H1 (cell line): ENCODE measurements around the gene BSPRY. TPM values are rescaled to one million over a fixed set of nuclear protein-coding genes. Genes with fewer than 3 reads are reported as not detected.
A peak's percentile ranks its signal among the peaks of the same experiment; 100 is the strongest.

Experiments used
- CTCF ChIA-PET: fragments of 300-600 bp; sonication (Branson Sonifier 250); formaldehyde crosslinking; loops from one replicate; lab custom pipeline; 2021; ENCODE audit not compliant: partially characterized antibody; lab: Charles Lee
- POLR2A ChIA-PET: fragments of 300-600 bp; sonication (Branson Sonifier 250); formaldehyde crosslinking; loops from one replicate; lab custom pipeline; 2021; ENCODE audit warnings: inconsistent platforms; ENCODE audit not compliant: partially characterized antibody; lab: Charles Lee
- DNase-seq, 2 experiments: peaks; one replicate each; pipeline versions ENCODE4 v3.0.0 to v3.0.0-alpha.2; 2010 to 2022; ENCODE audit warnings: low spot score in 2 of 2, low read depth in 1 of 2, mixed read lengths in 1 of 2
- FAIRE-seq: peaks from 2 replicates; lab custom pipeline; 2011; peaks lifted over from hg19 to GRCh38; lab: Jason Lieb, UNC
- H2AFZ ChIP-seq: 2 replicates; pipeline ENCODE4 v1.8.1; 2012; ENCODE audit warnings: low read length, inconsistent platforms
- H2AK5ac ChIP-seq: 2 replicates; pipeline ENCODE4 v1.6.1; 2013; ENCODE audit warnings: low read depth, low read length
- H2BK120ac ChIP-seq: replicated peaks from 2 replicates; pipeline ENCODE3; 2013; ENCODE audit warnings: low read depth, low read length, inconsistent platforms
- H2BK12ac ChIP-seq: 2 replicates; pipeline ENCODE4 v1.6.1; 2013; ENCODE audit warnings: low read depth, low read length
- H2BK15ac ChIP-seq: 2 replicates; pipeline ENCODE4 v1.6.1; 2013; ENCODE audit warnings: low read length
- H2BK20ac ChIP-seq: 2 replicates; pipeline ENCODE4 v1.6.1; 2013; ENCODE audit warnings: low read length
- H2BK5ac ChIP-seq: 2 replicates; pipeline ENCODE4 v1.6.1; 2013; ENCODE audit warnings: low read depth, low read length
- H3K14ac ChIP-seq: 2 replicates; pipeline ENCODE4 v1.6.1; 2013; ENCODE audit warnings: inconsistent platforms; ENCODE audit not compliant: insufficient read length
- H3K18ac ChIP-seq: 2 replicates; pipeline ENCODE4 v1.6.1; 2013; ENCODE audit warnings: low read length; ENCODE audit errors: extremely low read depth
- H3K23ac ChIP-seq: 2 replicates; pipeline ENCODE4 v1.6.1; 2013; ENCODE audit warnings: inconsistent platforms; ENCODE audit not compliant: insufficient read length
- H3K23me2 ChIP-seq: 2 replicates; pipeline ENCODE4 v1.6.1; 2013; ENCODE audit warnings: low read depth, low read length
- H3K27ac ChIP-seq: 2 replicates; pipeline ENCODE4 v1.6.1; 2011; ENCODE audit warnings: low read depth, low read length, inconsistent platforms
- H3K27me3 ChIP-seq, 4 experiments: replicated peaks in 1 of 4; 1 replicate in 1 of 4; 2 replicates in 3 of 4; pipeline versions ENCODE4 v1.6.1 to v1.8.1; 2011 to 2013; ENCODE audit warnings: low read length in 3 of 4, mild to moderate bottlenecking in 3 of 4, inconsistent platforms in 2 of 4, mixed read lengths in 2 of 4, moderate library complexity in 1 of 4; ENCODE audit not compliant: control insufficient read depth in 3 of 4, insufficient read depth in 3 of 4; ENCODE audit errors: extremely low read depth in 1 of 4
- H3K36me3 ChIP-seq, 4 experiments: 2 replicates each; pipeline versions ENCODE4 v1.6.1 to v1.8.1; 2011 to 2013; ENCODE audit warnings: mild to moderate bottlenecking in 4 of 4, low read length in 3 of 4, moderate library complexity in 2 of 4, control low read depth in 1 of 4, inconsistent platforms in 1 of 4; ENCODE audit not compliant: insufficient read depth in 4 of 4, control insufficient read depth in 2 of 4
- H3K4ac ChIP-seq: replicated peaks from 2 replicates; pipeline ENCODE3; 2013; ENCODE audit warnings: low read length, low read depth, mixed read lengths, inconsistent platforms; ENCODE audit not compliant: insufficient read length
- H3K4me1 ChIP-seq, 4 experiments: replicated peaks in 1 of 4; 1 replicate in 1 of 4; 2 replicates in 3 of 4; pipeline versions ENCODE4 v1.6.1 to v1.8.1; 2011 to 2013; ENCODE audit warnings: low read length in 3 of 4, inconsistent platforms in 2 of 4, mixed read lengths in 1 of 4; ENCODE audit not compliant: insufficient read depth in 4 of 4, control insufficient read depth in 3 of 4
- H3K4me2 ChIP-seq, 2 experiments: 2 replicates each; pipeline versions ENCODE4 v1.6.1 to v1.8.1; 2011 to 2013; ENCODE audit warnings: low read depth in 2 of 2, low read length in 2 of 2, control low read depth in 1 of 2, inconsistent platforms in 1 of 2, mild to moderate bottlenecking in 1 of 2; ENCODE audit not compliant: insufficient read depth in 1 of 2
- H3K4me3 ChIP-seq, 4 experiments: fragments of 200-600, 300-600 bp in 1 of 4; sonication (generic), shearing (Covaris generic), sonication (Bioruptor Twin) in 1 of 4; 2 replicates each; pipeline versions ENCODE4 v1.5.1 to v1.8.1; 2011 to 2016; ENCODE audit warnings: low read length in 4 of 4, low read depth in 3 of 4, control low read depth in 2 of 4, inconsistent platforms in 2 of 4, mild to moderate bottlenecking in 2 of 4, mixed read lengths in 1 of 4, moderate library complexity in 1 of 4; ENCODE audit not compliant: insufficient read depth in 2 of 4; ENCODE audit errors: extremely low read depth in 1 of 4
- H3K56ac ChIP-seq: replicated peaks from 2 replicates; pipeline ENCODE3; 2013; ENCODE audit warnings: low read depth, mild to moderate bottlenecking, mixed read lengths, low read length, inconsistent platforms; ENCODE audit not compliant: insufficient read length
- H3K79me1 ChIP-seq: 2 replicates; pipeline ENCODE4 v1.6.1; 2013; ENCODE audit warnings: low read depth, low read length, control low read depth
- H3K79me2 ChIP-seq, 2 experiments: 2 replicates each; pipeline versions ENCODE4 v1.6.1 to v1.8.1; 2012 to 2013; ENCODE audit warnings: low read length in 2 of 2, mild to moderate bottlenecking in 2 of 2, inconsistent platforms in 1 of 2; ENCODE audit not compliant: insufficient read depth in 2 of 2, control insufficient read depth in 1 of 2
- H3K9ac ChIP-seq, 4 experiments: replicated peaks in 1 of 4; 1 replicate in 1 of 4; 2 replicates in 3 of 4; pipeline versions ENCODE4 v1.6.1 to v1.8.1; 2011 to 2013; ENCODE audit warnings: low read depth in 3 of 4, low read length in 3 of 4, control low read depth in 2 of 4, mild to moderate bottlenecking in 2 of 4, moderate library complexity in 2 of 4, inconsistent platforms in 1 of 4; ENCODE audit errors: extremely low read depth in 1 of 4
- H3K9me3 ChIP-seq, 2 experiments: 2 replicates each; pipeline versions ENCODE4 v1.6.1 to v1.8.1; 2012 to 2013; ENCODE audit warnings: mild to moderate bottlenecking in 2 of 2, moderate library complexity in 2 of 2, control low read depth in 1 of 2, inconsistent platforms in 1 of 2, low read depth in 1 of 2, low read length in 1 of 2, mixed read lengths in 1 of 2; ENCODE audit not compliant: insufficient read depth in 2 of 2
- H4K20me1 ChIP-seq, 2 experiments: replicated peaks in 1 of 2; 2 replicates each; pipeline versions ENCODE3 to v1.8.1; 2011 to 2013; ENCODE audit warnings: inconsistent platforms in 2 of 2, low read length in 2 of 2, mild to moderate bottlenecking in 1 of 2; ENCODE audit not compliant: insufficient read depth in 2 of 2, control insufficient read depth in 1 of 2
- H4K5ac ChIP-seq: 2 replicates; pipeline ENCODE4 v1.6.1; 2013; ENCODE audit warnings: low read length, low read depth, mixed read lengths, inconsistent platforms; ENCODE audit not compliant: insufficient read length
- H4K8ac ChIP-seq: 2 replicates; pipeline ENCODE4 v1.8.0; 2013; ENCODE audit warnings: mild to moderate bottlenecking, moderate library complexity, low read length, inconsistent platforms; ENCODE audit not compliant: insufficient read depth; ENCODE audit errors: extremely low read depth
- H4K91ac ChIP-seq: replicated peaks from 2 replicates; pipeline ENCODE3; 2013; ENCODE audit warnings: low read length, mixed read lengths, inconsistent platforms; ENCODE audit not compliant: insufficient read length
- CTCF ChIP-seq, 3 experiments: IDR thresholded peaks; 1 replicate in 2 of 3; 2 replicates in 1 of 3; pipeline versions ENCODE4 v1.5.1 to v1.6.1; 2011; ENCODE audit warnings: low read length in 3 of 3, mild to moderate bottlenecking in 3 of 3, inconsistent platforms in 2 of 3, low read depth in 1 of 3, moderate library complexity in 1 of 3; ENCODE audit not compliant: insufficient read depth in 1 of 3; ENCODE audit errors: control extremely low read depth in 1 of 3
- KDM5A ChIP-seq: fragments of 200-600 bp; IDR thresholded peaks from 2 replicates; pipeline ENCODE4 v1.7.1; 2012; ENCODE audit warnings: mild to moderate bottlenecking, low read length, inconsistent platforms, mixed read lengths
- SAP30 ChIP-seq: fragments of 300-600 bp; sonication (generic); IDR thresholded peaks from 2 replicates; pipeline ENCODE4 v1.7.1; 2012; ENCODE audit warnings: low read length, moderate library complexity, mild to moderate bottlenecking, inconsistent platforms; ENCODE audit not compliant: insufficient read depth, insufficient replicate concordance
- SP4 ChIP-seq: IDR thresholded peaks from 2 replicates; pipeline ENCODE4 v1.6.1; 2012; ENCODE audit warnings: low read length, inconsistent platforms
- WGBS, 2 experiments: shearing (Covaris generic) in 1 of 2; methylation state at CpG; one replicate each; pipeline versions ENCODE4 v1.1.6 to v1.1.7; 2013 to 2015; ENCODE audit warnings: low lambda C conversion rate in 2 of 2, mixed read lengths in 2 of 2, inconsistent platforms in 1 of 2, low coverage in 1 of 2, missing lambda C conversion rate in 1 of 2; ENCODE audit not compliant: insufficient replicate concordance in 2 of 2, insufficient coverage in 1 of 2, insufficient read length in 1 of 2; ENCODE audit errors: extremely low coverage in 1 of 2, missing lambda C conversion rate in 1 of 2; 5-methylcytosine and 5-hydroxymethylcytosine counted together
- polyA plus RNA-seq, 7 experiments: library from polyadenylated mRNA; depleted of rRNA in 3 of 7; stranded (reverse) in 5 of 7; unstranded in 2 of 7; fragments of >200 nt in 5 of 7; fragments of 200-250 nt in 2 of 7; gene quantifications; 1 replicate in 5 of 7; 2 replicates in 1 of 7; 4 replicates in 1 of 7; pipeline versions ENCODE4 v1.2.1 to v1.2.3, GENCODE V29; 2011 to 2013; ENCODE audit warnings: missing spikeins in 2 of 7, mixed read lengths in 2 of 7
- total RNA-seq: library from RNA; stranded (reverse); fragmentation: NEBNext Ultra II Directional; extraction: Animal tissue kit (Norgen Biotek cat#: 25700); gene quantifications from 2 replicates; pipeline ENCODE4 v1.2.1, GENCODE V29; 2021

BSPRY gene
- total and polyA plus RNA-seq, 2 of the 8 experiments (the other 6 are each of a cell fraction or from before 2014, with no cell fraction given): 5.5 to 10.9 TPM

GRCh38 chr9:113409883-113410206 lies 60.5 kb downstream of the BSPRY start:
- H3K4me1 ChIP-seq: peaks cover 0 to 10% (median 4%) of the 10 kb centered on the region in 4 experiments; a peak in 1 of 7 replicates
- peaks cover 8% of the 10 kb centered on the region for H3K23me2 ChIP-seq
- peaks cover 14 to 20% (median 16%) of the 10 kb centered on the region in 4 experiments for H3K36me3 ChIP-seq
- peaks cover 6% of the 10 kb centered on the region for H3K79me1 ChIP-seq
- peak overlapping the region; percentile 99 for H2BK5ac ChIP-seq
- H3K4me2 ChIP-seq: peak overlapping the region; percentile 92 to 98
- peak overlapping the region; percentile 93 for H3K18ac ChIP-seq
- peak overlapping the region; percentile 86 for H4K91ac ChIP-seq
- no peaks in the 10 kb centered on the region for H3K9me3 ChIP-seq
- TF ChIP-seq SAP30: peak; percentile 50
- no peak for TF ChIP-seq SP4
- TF ChIP-seq KDM5A: no peak
- peak in 1 of 3 experiments; percentile 0; a peak in 1 of 4 replicates for TF ChIP-seq CTCF (IDR thresholded peaks at IDR 0.05; ENCODE audit: control extremely low read depth in 1 of 3, insufficient read depth in 1 of 3, low read depth in 1 of 3, low read length in 3 of 3)
- peak overlapping the region; percentile 98; the same call in 1 of the 2 replicates for H4K8ac ChIP-seq
- peak overlapping the region; percentile 16; the same call in 1 of the 2 replicates for H2AFZ ChIP-seq
- peak overlapping the region; percentile 93 to 98 (median 98) for H3K9ac ChIP-seq
- H3K4ac ChIP-seq: no peak overlapping the region
- H2BK120ac ChIP-seq: no peak overlapping the region
- H4K20me1 ChIP-seq: no peaks in the 10 kb centered on the region
- CTCF ChIA-PET: interaction anchor here (0.7 to 2.6 kb wide), 11 partner anchors 9 to 248 kb away, joined by 3 to 7 read pairs (median 4); partner anchors contain the start of gene ALAD
- peaks cover 0 to 22% of the 10 kb centered on the region in 2 experiments; a peak in 3 of 4 replicates for H3K79me2 ChIP-seq
- H2BK12ac ChIP-seq: peak overlapping the region; percentile 96; the same call in 1 of the 2 replicates
- 3% methylated on average over 20 of the region's 20 CpGs; no CpG with 5 or more reads in 1 of the 2 experiments for WGBS, 2 experiments
- DNase-seq: no peak
- peak overlapping the region; percentile 88 for H4K5ac ChIP-seq
- no peak overlapping the region for H3K23ac ChIP-seq
- peak overlapping the region; percentile 59 to 100 (median 96) for H3K4me3 ChIP-seq
- H3K27ac ChIP-seq: peak overlapping the region; percentile 97
- H2AK5ac ChIP-seq: 0 out of 2 replicates have a peak overlapping the region, but pooled peaks have one; percentile 32
- no peak overlapping the region for H2BK20ac ChIP-seq
- POLR2A ChIA-PET: interaction anchor here (0.7 to 3.4 kb wide), 41 partner anchors 9 to 987 kb away, joined by 3 to 43 read pairs (median 4); partner anchors contain the start of genes ALAD, CDC26, FKBP15 and HDHD3
- no peaks in the 10 kb centered on the region for H3K27me3 ChIP-seq
- FAIRE-seq: no peak
- H3K56ac ChIP-seq: peak overlapping the region; percentile 73
- no peak overlapping the region for H3K14ac ChIP-seq
- no peak overlapping the region for H2BK15ac ChIP-seq
